GM21576 (cell line): ENCODE data around the gene APBB2.
"Not testable (repeated sequence)": the region's sequence is repeated elsewhere in the genome, so short reads cannot be mapped to it uniquely, and the experiment has no call there.

ENCODE experiments used
- ATAC-seq: cut with Tn5 transposase; IDR thresholded peaks from one replicate; pipeline ENCODE4 v1.9.1; 2021; ENCODE audit warnings: mild to moderate bottlenecking, moderate library complexity; ENCODE audit not compliant: unreplicated experiment

The APBB2 gene

DNA sequence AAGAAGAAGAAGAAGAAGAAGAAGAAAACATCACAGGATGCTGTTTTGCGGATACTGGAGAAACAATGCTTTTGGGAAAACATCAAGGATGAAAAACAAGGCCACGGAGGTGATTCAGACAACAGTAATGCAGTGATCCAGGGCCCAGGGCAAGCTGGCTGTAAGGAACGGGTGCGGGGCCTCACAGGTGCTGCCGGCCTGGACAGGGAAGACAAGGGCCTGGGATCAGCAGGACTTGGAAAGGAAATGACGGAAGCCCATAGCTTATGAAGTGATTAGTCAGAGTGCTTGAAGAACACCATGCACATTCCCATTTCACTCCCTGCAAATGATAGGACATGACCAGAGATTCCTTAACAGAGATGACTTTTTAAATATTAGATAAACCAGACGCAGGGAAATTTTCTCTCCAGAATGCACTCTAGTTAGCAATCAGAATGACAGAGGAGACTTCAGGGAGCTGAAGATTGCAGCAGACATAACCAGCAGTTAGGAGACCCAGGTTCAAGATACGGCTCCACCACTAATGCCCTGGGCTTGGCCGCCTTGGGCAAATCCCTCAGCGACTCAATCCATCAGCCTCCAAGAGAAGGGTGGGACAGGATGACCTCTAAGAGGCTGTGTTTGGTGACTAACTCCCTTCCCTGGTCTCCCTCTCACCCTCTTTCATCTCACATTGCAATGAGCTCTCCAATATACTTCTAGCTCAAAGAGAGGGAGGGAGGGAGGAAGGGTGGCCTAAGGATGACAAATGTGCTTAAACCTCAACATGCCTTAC lies 54.1 kb downstream of the APBB2 start:
- no peak for ATAC-seq

- no peak for ATAC-seq
Measured at GRCh38 chr4:41158756-41159155, 55.6 kb downstream of the APBB2 start.

- ATAC-seq = no peak
Measured at GRCh38 chr4:41158274-41158673, 56.1 kb downstream of the APBB2 start.

GRCh38 chr4:41157009-41157408 lies 57.3 kb downstream of the APBB2 start:
- no peak for ATAC-seq

DNA sequence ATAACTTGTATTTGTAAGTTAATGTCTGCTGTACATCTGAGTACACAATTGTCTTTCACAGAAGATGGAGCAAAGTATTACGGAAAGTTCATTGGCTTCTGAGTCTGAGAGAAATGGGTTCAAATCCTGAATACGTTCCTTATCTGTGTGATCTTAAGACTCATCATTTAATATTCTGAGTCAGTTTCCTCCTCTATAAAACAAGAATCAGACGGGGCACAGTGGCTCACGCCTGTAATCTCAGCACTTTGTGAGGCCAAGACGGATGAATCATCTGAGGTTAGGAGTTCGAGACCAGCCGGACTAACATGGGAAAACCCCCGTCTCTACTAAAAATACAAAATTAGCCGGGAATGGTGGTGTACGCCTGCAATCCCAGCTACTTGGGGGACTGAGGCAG lies 57.8 kb downstream of the APBB2 start:
- no peak for ATAC-seq

DNA sequence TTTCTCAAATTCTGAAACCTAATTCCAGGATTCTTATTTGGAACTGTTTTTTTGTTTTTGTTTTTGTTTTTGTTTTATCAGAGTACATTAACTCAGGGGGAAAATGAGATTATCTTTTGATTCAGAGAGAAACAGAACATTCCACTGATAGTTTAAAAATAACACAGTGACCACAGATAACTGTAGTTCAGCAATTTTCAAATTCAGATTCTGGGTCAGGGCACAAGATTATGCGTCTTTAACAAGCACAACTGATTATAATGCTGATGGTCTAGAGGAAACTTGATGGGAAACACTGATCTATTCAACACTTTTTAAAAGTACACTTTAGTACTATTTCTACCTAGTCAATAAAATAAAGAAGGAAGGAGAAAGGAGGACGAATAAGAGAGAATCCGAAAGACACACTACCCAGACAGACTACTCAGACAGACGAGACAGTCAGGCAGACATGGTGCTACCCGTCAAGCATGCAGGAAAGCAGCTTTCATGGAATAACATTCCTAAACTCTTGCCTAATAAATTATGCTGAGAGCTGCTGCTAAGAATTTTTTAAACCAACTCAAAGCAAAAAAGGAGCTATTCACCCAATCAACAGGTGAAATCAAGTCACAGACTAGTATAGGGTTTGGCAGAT lies 59.0 kb downstream of the APBB2 start:
- ATAC-seq = no peak

GRCh38 chr4:41154814-41155177 lies 59.5 kb downstream of the APBB2 start:
- ATAC-seq = no peak

DNA sequence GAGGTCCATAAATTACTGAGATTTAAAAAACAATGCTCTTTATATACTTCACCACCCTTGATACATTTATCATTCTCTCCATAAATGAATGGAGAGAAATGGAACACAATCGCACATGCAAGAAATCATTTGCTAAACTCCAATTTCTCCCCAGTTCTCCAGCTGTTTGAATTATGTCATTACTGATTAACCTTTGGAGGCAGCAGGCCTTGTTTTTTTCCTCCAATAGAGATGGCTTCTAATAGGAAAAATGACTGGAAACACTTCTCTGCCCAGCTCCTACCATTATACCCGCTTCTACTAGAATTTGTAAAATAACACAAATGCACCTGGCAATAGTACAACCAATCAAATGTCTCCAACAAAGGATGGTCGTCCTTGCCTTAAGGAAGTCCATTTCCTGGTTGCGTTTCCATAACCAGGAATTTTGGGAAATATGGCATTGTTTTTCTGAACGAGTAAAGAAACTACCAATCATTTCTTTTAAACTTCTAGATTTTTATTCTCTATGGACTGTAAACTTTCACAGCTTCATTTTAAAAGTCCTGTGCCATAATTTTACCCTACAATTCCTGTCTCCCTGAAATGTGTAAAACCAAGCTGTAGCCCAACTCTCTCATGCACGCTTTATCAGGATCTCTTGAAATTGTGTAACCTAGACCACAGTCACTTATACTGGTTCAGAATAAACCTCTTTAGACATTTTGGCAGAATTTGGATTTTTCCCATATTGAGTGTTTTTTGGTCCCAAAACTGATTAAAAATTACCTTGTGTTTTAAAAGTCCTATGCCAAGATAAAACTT lies 60.1 kb downstream of the APBB2 start:
- ATAC-seq = no peak

DNA sequence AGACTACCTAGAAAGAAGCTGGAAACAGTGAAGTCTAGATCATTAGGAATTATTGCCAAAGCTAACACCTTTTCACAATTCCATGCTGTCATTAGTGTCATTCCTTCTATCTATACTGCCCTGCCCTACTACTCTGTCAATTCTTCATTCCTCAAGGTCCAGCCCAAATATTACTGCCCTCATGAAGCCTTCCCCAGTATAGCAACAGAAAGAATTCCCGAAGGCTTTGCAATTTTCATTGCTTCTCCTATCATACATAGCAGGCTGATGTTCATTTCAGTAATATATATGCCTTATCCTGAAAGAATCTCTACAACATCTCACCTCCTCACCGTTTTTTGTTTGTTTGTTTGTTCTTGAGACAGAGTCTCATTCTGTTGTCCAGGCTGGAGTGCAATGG lies 63.9 kb downstream of the APBB2 start:
- no peak for ATAC-seq

- ATAC-seq = not testable (repeated sequence)
Measured at GRCh38 chr4:41149568-41149967, 64.8 kb downstream of the APBB2 start.

GRCh38 chr4:41148931-41149330 lies 65.4 kb downstream of the APBB2 start:
- no peak for ATAC-seq

DNA sequence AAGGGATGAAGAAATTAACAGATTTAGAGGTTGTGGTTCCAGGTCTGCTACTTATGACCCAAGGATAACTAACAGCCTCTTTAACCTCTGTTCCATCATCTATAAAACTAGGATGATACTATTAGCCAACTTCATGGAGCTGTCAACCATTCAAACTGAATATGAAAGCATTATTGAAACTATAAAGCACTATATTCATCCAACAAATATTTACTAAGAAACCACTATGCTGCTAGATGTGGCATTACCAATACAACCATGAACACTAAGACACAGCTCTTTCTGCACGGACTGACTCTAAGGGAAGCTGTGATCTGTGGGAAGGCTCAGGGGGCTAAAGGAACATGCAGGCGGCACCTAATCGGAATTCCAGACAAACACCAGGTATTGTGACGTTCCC lies 66.0 kb downstream of the APBB2 start:
- no peak for ATAC-seq

GRCh38 chr4:41147570-41147969 lies 66.8 kb downstream of the APBB2 start:
- ATAC-seq = not testable (repeated sequence)

DNA sequence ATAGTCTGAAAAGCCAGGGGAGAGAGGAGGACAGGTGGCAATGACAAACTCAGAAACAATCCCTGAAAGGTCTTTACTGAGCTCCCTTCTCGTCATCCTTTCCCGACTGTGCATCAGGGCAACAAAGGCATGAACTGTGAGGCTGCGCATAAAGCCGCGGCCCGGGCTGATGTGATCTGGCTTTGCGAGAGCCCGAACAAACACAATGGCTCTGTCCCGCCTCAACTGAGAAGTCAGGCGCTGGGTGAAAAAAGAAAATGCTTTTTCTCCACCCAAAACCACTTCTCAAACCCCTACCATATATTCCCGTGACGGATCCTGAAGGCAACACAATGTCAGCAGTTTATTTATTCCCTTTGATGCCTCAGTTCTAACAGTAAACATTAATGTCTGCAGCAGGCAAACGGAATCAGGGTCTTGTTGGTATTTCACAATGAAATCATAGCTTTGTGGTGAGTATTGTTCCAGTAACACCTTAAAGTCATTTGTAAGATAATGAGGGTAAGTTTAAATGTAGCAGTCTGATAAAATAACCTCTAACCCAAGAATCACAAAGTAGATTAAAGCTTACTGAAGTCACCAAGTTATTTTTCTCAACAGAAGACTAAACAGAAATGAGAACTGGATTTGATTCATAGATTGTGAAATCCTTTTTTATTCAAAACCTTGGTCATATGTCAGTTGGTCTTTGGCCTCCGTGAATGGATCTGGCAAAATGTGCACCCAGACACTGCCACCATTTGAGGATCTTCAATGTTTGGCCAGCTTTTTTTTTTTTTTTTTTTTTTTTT lies 67.4 kb downstream of the APBB2 start:
- ATAC-seq = no peak

GRCh38 chr4:41146196-41146595 lies 68.1 kb downstream of the APBB2 start:
- no peak for ATAC-seq

- ATAC-seq = no peak
Measured at GRCh38 chr4:41145571-41146078, 68.7 kb downstream of the APBB2 start.

DNA sequence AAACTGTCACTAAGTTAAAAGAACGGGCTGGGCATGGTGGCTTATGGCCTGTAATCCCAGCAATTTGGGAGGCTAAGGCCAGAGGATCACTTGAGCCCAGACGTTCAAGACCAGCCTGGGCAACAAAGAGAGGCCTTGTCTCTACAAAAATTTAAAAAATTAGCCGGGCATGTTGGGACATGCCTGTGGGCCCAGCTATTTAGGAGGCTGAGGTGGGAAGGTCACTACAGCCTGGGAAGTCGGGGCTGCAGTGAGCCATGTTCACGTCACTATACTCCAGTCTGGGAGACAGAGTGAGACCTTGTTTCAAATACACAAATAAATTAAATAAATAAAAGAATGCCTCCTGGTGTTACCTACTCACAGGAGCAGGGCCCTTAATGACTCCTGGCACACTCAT lies 69.5 kb downstream of the APBB2 start:
- ATAC-seq = no peak

GRCh38 chr4:41144040-41144379 lies 70.3 kb downstream of the APBB2 start:
- ATAC-seq = no peak

GRCh38 chr4:41143311-41144039 lies 70.9 kb downstream of the APBB2 start:
- ATAC-seq = no peak
